GM21423 (cell line): ENCODE data around the gene PCDHGB6.
"Not testable (repeated sequence)": the region's sequence is repeated elsewhere in the genome, so short reads cannot be mapped to it uniquely, and the experiment has no call there.

Experiments
- ATAC-seq: cut with Tn5 transposase; IDR thresholded peaks from one replicate; pipeline ENCODE4 v1.9.1; 2021; ENCODE audit warnings: mild to moderate bottlenecking, moderate library complexity; ENCODE audit not compliant: unreplicated experiment

Gene PCDHGB6

DNA sequence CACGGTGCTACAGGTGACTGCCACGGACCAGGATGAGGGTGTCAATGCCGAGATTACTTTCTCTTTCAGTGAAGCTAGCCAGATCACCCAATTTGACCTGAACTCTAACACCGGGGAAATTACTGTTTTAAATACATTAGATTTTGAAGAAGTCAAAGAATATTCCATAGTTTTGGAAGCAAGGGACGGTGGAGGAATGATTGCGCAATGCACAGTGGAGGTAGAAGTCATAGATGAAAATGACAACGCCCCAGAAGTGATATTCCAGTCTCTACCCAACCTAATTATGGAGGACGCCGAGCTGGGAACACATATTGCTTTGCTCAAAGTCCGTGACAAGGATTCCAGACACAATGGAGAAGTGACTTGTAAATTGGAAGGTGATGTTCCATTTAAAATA is 19.2 kb upstream of the PCDHGB6 start:
- ATAC-seq: no peak

DNA sequence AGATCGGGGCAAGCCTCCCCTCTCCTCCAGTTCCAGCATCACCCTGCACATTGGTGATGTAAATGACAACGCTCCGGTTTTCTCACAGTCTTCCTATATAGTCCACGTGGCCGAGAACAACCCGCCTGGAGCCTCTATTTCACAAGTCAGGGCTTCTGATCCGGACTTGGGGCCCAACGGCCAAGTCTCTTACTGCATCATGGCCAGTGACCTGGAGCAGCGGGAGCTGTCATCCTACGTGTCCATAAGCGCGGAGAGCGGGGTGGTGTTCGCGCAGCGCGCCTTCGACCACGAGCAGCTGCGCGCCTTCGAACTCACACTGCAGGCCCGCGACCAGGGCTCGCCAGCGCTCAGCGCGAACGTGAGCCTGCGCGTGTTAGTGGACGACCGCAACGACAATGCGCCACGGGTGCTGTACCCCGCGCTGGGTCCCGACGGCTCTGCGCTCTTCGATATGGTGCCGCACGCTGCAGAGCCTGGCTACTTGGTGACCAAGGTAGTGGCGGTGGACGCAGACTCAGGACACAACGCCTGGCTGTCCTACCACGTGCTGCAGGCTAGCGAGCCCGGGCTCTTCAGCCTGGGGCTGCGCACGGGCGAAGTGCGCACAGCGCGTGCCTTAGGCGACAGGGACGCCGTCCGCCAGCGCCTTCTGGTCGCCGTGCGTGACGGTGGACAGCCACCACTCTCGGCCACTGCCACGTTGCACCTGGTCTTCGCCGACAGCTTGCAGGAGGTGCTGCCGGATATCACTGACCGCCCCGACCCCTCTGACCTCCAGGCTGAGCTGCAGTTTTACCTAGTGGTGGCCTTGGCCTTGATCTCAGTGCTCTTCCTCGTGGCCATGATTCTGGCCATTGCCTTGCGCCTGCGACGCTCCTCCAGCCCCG is 18.4 kb upstream of the PCDHGB6 start:
- ATAC-seq: no peak

DNA sequence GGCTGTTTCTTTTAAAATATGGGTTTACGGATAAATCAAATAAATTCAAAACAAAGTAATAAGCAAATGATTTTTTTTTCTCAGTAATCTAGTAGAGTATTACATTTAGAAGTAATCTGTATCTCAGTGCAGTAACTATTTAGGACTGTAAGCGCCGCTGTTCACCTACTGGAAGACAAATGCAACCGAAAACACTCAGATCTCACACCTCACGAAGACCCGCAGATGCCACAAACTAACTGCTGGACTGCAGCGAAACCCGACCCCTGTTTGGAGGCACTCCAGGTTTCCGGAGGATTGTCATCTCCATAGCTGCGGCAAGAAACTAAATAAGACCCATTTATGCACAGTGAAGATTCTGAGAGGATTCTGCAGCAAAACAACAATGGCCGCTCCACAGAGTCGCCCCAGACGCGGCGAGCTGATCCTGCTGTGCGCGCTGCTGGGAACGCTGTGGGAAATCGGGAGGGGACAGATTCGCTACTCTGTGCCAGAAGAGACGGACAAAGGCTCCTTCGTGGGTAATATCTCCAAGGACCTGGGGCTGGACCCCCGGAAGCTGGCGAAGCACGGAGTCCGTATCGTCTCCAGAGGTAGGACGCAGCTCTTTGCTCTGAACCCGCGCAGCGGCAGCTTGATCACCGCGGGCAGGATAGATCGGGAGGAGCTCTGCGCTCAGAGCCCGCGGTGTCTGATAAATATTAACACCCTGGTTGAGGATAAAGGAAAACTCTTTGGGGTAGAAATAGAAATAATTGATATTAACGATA is 15.2 kb upstream of the PCDHGB6 start, which contains the start of gene PCDHGA8:
Gene PCDHGA8, plus strand, starts transcription at position 205 of the 770 bp plus-strand sequence. Its CDS starts 181 bp downstream, at position 386.
- ATAC-seq: no peak

DNA sequence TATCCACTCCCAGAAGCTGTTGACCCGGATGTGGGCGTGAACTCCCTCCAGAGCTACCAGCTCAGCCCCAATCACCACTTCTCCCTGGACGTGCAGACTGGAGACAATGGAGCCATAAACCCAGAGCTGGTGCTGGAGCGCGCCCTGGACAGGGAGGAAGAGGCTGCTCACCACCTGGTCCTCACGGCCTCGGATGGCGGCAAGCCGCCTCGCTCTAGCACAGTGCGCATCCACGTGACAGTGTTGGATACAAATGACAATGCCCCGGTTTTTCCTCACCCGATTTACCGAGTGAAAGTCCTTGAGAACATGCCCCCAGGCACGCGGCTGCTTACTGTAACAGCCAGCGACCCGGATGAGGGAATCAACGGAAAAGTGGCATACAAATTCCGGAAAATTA is 14.6 kb upstream of the PCDHGB6 start:
- no peak for ATAC-seq

DNA sequence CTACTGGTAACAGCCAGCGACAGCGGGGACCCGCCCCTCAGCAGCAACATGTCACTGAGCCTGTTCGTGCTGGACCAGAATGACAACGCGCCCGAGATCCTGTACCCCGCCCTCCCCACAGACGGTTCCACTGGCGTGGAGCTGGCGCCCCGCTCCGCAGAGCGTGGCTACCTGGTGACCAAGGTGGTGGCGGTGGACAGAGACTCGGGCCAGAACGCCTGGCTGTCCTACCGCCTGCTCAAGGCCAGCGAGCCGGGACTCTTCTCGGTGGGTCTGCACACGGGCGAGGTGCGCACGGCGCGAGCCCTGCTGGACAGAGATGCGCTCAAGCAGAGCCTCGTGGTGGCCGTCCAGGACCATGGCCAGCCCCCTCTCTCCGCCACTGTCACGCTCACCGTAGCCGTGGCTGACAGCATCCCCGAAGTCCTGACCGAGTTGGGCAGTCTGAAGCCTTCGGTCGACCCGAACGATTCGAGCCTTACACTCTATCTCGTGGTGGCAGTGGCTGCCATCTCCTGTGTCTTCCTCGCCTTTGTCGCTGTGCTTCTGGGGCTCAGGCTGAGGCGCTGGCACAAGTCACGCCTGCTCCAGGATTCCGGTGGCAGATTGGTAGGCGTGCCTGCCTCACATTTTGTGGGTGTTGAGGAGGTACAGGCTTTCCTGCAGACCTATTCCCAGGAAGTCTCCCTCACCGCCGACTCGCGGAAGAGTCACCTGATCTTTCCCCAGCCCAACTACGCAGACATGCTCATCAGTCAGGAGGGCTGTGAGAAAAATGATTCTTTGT is 13.2 kb upstream of the PCDHGB6 start:
- ATAC-seq: not testable (repeated sequence)

DNA sequence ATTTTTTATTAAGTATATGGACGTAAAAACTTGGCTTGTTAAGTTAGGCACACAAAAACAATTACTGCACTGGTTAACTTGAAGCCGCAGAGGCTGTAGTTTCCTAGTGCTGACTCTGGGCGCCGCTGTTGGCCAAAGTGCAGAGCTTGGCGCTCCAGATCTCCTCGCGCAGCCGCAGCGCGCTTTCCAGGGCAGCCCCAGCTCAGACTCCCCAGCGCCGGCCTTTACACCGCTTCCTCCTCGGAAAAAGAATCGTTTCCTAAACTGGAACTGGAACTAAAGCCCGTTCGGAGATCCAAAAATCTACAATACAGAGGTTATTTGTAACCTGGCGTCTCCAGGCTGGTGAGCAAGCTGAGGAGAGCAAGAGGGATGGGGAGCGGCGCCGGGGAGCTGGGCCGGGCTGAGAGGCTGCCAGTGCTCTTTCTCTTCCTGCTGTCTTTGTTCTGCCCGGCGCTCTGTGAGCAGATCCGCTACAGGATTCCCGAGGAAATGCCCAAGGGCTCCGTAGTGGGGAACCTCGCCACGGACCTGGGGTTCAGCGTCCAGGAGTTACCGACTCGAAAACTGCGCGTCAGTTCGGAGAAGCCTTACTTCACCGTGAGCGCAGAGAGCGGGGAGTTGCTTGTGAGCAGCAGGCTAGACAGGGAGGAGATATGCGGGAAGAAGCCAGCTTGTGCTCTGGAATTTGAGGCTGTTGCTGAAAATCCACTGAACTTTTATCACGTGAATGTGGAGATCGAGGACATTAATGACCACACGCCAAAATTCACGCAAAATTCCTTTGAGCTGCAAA is 9.9 kb upstream of the PCDHGB6 start, which contains the start of gene PCDHGB5:
Gene PCDHGB5, plus strand, starts transcription at position 192 of the 796 bp plus-strand sequence. Its CDS starts 181 bp downstream, at position 373.
- ATAC-seq: peak; percentile 90

DNA sequence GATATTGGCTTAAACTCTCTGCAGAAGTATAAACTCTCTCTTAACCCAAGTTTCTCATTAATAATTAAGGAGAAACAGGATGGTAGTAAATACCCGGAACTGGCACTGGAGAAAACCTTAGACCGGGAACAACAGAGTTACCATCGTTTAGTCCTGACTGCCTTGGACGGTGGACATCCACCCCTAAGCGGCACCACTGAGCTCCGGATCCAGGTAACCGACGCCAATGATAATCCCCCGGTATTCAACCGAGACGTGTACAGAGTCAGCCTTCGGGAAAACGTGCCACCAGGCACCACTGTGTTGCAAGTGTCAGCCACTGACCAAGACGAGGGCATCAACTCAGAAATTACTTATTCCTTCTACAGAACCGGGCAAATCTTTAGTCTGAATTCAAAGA is 9.2 kb upstream of the PCDHGB6 start:
- no peak for ATAC-seq

DNA sequence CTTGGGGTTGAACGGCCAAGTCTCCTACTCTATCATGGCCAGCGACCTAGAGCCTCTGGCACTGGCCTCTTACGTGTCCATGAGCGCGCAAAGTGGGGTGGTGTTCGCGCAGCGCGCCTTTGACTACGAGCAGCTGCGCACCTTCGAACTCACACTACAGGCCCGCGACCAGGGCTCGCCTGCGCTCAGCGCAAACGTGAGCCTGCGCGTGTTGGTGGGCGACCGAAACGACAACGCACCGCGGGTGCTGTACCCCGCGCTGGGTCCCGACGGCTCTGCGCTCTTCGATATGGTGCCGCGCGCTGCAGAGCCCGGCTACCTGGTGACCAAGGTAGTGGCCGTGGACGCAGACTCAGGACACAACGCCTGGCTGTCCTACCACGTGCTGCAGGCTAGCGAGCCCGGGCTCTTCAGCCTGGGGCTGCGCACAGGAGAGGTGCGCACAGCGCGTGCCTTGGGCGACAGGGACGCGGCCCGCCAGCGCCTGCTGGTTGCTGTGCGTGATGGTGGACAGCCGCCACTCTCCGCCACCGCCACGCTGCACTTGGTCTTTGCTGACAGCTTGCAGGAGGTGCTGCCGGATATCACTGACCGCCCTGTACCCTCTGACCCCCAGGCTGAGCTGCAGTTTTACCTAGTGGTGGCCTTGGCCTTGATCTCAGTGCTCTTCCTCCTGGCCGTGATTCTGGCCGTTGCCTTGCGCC is 8.1 kb upstream of the PCDHGB6 start:
- ATAC-seq: no peak

DNA sequence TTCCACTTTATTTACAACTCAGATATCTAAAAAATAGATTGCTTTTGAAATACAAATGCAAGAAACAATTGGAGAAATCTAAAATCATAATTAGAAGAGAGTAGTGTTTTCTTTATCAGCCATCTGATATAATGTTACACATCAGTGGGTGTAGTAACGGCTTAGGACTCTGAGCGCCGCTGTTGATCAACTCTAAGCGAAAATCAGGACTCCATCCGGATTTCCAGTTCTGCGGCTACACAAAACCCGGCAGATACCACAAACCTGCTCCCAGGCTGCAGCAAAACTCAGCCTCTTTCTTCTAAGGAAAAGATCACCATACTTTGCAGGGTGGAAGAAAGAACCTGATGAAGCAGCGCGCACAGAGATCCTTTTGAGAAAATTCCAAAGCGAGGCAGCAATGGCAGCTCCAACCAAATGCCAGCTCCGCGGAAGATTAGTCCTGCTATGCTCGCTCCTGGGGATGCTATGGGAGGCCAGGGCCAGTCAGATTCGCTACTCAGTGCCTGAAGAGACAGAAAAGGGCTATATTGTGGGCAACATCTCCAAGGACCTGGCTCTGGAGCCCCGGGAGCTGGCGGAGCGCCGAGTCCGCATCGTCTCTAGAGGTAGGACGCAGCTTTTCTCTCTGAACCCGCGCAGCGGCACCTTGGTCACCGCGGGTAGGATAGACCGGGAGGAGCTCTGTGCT is 5.1 kb upstream of the PCDHGB6 start, which contains the start of gene PCDHGA9:
Gene PCDHGA9, plus strand, starts transcription at position 226 of the 691 bp plus-strand sequence. Its CDS starts 175 bp downstream, at position 401.
- ATAC-seq: no peak

DNA sequence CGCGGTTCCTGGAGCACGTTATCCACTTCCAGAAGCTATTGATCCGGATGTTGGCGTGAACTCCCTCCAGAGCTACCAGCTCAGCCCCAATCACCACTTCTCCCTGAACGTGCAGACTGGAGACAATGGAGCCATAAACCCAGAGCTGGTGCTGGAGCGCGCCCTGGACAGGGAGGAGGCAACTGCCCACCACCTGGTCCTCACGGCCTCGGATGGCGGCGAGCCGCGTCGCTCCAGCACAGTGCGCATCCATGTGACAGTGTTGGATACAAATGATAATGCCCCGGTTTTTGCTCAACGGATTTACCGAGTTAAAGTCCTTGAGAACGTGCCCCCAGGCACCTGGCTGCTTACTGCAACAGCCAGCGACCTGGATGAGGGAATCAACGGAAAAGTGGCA is 4.4 kb upstream of the PCDHGB6 start:
- ATAC-seq: no peak

DNA sequence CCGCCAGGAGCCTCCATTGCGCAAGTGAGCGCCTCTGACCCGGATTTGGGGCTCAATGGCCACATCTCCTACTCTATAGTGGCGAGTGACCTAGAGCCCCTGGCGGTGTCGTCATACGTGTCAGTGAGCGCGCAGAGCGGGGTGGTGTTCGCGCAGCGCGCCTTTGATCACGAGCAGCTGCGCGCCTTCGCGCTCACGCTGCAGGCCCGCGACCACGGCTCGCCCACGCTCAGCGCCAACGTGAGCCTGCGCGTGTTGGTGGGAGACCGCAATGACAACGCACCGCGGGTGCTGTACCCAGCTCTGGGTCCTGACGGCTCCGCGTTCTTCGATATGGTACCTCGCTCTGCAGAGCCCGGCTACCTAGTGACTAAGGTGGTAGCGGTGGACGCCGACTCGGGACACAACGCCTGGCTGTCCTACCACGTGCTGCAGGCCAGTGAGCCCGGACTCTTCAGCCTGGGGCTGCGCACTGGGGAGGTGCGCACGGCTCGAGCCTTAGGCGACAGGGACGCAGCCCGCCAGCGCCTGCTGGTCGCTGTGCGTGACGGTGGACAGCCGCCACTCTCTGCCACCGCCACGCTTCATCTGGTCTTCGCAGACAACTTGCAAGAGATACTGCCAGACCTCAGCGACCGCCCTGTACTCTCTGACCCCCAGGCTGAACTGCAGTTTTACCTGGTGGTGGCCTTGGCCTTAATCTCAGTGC is 1.9 kb downstream of the PCDHGB6 start:
- ATAC-seq: no peak

DNA sequence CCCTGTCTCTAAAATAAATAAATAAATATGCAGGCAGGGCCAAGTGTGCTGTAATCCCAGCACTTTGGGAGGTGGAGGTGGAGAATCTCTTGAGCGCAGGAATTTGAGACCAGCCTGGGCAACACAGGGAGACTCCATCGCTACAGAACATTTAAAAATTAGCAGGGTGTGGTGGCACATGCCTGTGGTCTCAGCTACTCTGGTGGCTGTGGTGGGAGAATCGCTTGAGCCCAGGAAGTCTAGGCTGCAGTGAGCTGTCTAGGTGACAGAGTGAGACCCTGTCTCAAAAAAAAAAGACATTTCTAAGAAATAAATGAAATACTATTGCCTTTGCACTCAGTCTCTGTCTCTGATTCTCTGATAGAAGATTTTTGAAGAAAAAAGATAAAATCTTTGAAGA is 3.8 kb downstream of the PCDHGB6 start:
- ATAC-seq: no peak

DNA sequence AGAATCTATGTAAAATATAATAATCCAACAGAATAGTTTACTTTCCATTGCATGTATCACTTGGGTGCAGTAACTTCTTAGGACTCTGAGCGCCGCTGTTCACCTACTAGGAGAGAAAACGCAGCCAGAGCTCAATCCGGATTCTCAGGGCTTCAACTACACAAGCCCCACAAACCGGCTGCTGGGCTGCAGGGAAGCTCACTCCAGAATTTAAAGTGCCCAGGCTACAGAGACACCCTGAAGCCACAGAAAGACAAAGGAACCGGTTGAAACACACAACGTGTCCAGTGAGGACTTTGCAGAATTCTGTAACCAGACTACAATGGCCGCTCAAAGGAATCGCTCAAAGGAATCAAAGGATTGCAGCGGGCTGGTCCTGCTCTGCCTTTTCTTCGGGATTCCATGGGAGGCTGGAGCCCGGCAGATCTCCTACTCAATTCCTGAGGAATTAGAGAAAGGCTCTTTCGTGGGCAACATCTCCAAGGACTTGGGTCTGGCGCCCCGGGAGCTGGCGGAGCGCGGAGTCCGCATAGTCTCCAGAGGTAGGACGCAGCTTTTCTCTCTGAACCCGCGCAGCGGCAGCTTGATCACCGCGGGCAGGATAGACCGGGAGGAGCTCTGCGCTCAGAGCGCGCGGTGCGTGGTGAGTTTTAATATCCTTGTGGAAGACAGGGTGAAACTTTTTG is 5.2 kb downstream of the PCDHGB6 start, which contains the start of gene PCDHGA10:
Gene PCDHGA10, plus strand, starts transcription at position 134 of the 686 bp plus-strand sequence. Its CDS starts 189 bp downstream, at position 323.
- ATAC-seq: peak; percentile 76

DNA sequence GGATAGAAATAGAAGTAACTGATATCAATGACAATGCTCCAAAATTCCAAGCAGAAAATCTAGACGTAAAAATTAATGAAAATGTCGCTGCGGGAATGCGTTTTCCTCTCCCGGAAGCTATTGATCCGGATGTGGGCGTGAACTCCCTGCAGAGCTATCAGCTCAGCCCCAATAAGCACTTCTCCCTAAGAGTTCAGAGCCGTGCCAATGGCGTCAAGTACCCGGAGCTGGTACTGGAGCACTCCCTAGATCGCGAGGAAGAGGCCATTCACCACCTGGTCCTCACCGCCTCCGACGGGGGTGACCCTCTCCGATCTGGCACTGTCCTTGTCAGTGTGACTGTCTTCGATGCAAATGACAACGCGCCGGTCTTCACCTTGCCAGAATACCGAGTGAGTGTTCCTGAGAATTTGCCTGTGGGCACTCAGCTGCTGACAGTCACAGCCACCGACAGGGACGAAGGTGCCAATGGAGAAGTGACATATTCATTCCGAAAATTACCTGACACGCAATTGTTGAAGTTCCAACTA is 5.8 kb downstream of the PCDHGB6 start:
- no peak for ATAC-seq

DNA sequence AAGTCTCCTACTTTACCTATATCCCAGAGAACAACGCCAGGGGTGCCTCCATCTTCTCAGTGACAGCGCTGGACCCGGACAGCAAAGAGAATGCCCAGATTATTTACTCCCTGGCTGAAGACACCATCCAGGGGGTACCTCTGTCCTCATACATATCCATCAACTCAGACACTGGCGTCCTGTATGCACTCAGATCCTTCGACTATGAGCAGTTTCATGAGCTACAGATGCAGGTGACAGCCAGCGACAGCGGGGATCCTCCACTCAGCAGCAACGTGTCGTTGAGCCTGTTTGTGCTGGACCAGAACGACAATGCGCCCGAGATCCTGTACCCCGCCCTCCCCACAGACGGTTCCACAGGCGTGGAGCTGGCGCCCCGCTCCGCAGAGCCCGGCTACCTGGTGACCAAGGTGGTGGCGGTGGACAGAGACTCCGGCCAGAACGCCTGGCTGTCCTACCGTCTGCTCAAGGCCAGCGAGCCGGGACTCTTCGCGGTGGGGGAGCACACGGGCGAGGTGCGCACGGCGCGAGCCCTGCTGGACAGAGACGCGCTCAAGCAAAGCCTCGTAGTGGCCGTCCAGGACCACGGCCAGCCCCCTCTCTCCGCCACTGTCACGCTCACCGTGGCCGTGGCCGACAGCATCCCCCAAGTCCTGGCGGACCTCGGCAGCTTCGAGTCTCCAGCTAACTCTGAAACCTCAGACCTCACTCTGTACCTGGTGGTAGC is 6.9 kb downstream of the PCDHGB6 start:
- not testable (repeated sequence) for ATAC-seq

DNA sequence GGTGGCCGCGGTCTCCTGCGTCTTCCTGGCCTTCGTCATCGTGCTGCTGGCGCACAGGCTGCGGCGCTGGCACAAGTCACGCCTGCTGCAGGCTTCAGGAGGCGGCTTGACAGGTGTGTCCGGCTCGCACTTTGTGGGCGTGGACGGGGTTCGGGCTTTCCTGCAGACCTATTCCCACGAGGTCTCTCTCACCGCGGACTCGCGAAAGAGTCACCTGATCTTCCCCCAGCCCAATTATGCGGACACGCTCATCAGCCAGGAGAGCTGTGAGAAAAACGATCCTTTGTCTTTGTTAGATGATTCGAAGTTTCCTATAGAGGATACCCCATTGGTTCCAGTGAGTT is 7.4 kb downstream of the PCDHGB6 start:
- ATAC-seq: not testable (repeated sequence)
